Fibroblast of pulmonary artery (primary cell): Measurements from ENCODE around the gene ANKRD37.

ENCODE experiments used
- DNase-seq: peaks from one replicate; pipeline ENCODE4 v3.0.0-alpha.2; 2010; ENCODE audit warnings: low read depth
- H3K4me3 ChIP-seq: replicated peaks from 2 replicates; pipeline ENCODE4 v1.5.1; 2011; ENCODE audit warnings: low read depth, mild to moderate bottlenecking, control low read depth, low read length, moderate library complexity
- CTCF ChIP-seq: IDR thresholded peaks from 2 replicates; pipeline ENCODE4 v1.5.1; 2011; ENCODE audit warnings: mild to moderate bottlenecking, control low read depth, low read length, inconsistent platforms; ENCODE audit errors: missing control alignments

The ANKRD37 gene

DNA sequence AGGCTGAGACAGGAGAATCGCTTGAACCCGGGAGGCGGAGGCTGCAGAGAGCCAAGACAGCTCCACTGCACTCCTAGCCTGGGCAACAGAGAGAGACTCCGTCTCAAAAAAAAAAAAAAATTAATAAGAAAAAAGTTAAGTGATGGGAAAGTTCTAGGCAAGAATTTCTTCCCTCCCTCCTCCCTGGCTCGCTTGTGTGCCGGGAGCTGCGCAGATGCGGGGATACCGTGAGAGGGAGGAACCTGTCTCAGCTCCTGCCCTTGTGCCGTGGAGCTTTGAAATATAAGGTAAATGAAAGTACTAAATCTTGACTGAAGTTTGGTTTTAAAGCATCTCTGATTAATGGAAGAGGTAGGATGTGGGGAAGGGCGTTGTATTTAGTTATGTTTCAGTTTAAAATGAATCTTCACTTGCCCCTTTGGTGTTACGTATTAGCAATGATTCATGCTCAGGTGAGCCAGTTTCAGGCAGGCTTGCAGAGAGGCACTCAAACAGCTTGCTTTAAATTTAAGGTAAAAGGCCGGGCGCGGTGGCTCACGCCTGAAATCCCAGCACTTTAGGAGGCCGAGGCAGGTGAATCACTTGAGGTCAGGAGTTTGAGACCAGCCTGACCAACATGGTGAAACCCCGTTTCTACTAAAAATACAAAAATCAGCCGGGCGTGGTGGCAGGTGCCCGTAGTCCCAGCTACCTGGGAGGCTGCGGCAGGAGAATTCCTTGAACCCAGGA, 30.5 kb downstream of the ANKRD37 start:
- TF ChIP-seq CTCF: no peak
- no peak for DNase-seq
- no peak overlapping the region for H3K4me3 ChIP-seq

DNA sequence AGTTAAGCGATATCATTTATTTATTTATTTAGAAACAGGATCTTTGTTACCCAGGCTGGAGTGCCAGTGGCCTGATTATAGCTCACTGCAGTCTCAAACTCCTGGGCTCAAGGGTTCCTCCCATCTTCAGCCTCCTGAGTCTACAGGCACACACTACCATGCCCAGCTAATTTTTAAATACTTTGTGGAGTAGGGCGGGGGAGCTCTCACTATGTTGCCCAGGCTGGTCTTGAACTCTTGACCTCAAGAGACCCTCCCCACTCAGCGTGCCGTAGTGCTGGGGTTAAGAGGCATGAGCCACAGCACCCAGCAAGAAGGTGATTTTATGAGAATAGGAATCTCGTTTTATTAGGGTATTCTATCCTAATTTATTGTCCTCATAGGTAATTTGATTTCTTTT, 33.0 kb downstream of the ANKRD37 start:
- no peak for TF ChIP-seq CTCF
- DNase-seq: no peak
- H3K4me3 ChIP-seq: no peak overlapping the region

DNA sequence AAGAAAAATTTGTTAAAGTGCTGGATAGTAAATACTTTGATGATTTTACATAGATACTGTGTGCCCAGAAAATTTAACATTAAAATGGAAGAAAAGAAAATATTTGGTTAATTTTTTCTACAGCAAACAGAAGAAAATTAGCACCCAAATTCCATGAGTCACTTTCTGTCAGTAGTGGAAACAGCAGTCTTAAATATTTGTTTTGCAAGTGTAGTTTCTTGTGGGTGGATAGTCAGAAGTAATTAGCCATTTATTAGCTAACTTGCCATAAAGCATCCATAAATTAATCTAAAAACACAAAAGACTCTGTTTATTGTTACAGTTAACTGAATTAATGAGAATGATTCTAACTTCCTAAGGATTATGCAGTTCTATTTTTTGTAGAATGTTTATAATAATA, 38.8 kb downstream of the ANKRD37 start:
- no peak overlapping the region for H3K4me3 ChIP-seq
- no peak for DNase-seq
- TF ChIP-seq CTCF: no peak

DNA sequence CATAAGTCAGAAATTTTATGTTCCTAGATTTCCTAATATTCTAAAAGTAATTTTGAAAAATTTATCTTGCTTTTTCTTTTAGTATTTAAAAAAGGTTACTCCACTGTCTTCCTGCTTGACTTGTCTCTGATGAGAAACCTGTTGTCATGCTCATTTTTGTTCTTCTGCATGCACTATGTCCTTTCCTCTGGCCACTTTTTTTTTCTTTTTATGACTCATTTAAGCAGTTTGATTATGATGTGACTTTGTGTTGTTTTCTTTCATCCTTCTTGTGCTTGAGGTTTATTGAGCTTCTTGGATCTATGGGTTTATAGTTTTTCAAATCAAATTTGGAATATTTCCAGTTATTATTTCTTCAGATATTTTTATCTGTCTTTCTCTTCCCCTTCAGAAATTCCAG, 41.2 kb downstream of the ANKRD37 start:
- no peak for DNase-seq
- TF ChIP-seq CTCF: no peak
- H3K4me3 ChIP-seq: no peak overlapping the region

- DNase-seq: no peak
- TF ChIP-seq CTCF: no peak
- H3K4me3 ChIP-seq: no peak overlapping the region
These were observed 44.8 kb downstream of the ANKRD37 start for GRCh38 chr4:185441479-185441878.

GRCh38 chr4:185445209-185445608, 48.6 kb downstream of the ANKRD37 start:
- no peak for TF ChIP-seq CTCF
- no peak for DNase-seq
- H3K4me3 ChIP-seq: no peak overlapping the region
